HEK293 (cell line): ENCODE results near the gene VSIG10L.

ENCODE experiments used
- CTCF ChIP-seq: fragments of 450-650 bp; formaldehyde crosslinking; IDR thresholded peaks from 2 replicates; pipeline ENCODE4 v1.5.1; 2016; ENCODE audit warnings: missing biosample characterization, missing genetic modification characterization
- ZNF292 ChIP-seq: fragments of 450-650 bp; formaldehyde crosslinking; IDR thresholded peaks from 2 replicates; pipeline ENCODE4 v1.5.1; 2016; ENCODE audit warnings: low read depth, missing biosample characterization, missing genetic modification characterization, borderline replicate concordance

DNA sequence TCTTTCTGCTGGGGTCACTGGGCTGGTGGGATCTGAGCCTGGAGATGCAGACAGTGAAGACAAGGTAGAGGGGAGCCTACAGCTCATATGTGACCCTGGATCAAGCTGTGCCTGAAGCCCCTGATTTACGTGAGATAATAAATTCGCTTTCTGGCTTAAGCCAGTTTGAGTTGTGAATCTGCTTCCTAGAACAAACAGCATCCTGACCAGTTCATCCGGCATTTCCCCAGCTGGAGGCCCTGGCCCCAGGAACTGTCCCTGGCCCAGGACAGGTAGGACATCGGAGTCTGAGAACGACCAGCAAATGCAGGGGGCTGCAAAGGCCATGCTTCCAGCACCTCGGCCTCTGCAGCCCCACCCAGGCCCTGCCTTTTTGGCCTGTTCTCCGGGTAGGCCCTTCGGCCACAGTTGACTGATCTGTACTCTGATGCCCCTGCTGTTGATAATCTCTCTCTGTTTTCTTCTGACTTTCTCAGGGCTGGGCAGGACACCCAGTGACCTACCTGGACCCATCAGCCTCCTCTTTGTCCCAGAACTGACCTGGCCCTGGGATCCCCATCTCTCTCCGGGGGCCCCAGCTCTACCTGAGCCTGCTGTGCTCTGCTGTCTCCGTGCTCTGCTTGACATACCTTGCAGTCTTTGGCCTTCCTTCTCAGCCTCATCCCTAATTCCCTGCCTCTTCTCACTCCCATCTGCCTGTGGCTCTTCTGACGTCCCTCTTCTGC lies 9.5 kb upstream of the VSIG10L start:
- TF ChIP-seq CTCF (tag by site-specific recombination) (no peak), ZNF292 (no peak)
